Activated B cell treated with CpG ODN at 0.5 μM for 24 hours (primary cell): Measurements from ENCODE around the gene KRTAP5-2. TPM values are rescaled to one million over a fixed set of nuclear protein-coding genes. Genes with fewer than 3 reads are reported as not detected.

Experiments
- ATAC-seq: fragments of 200-7000 bp; cut with Tn5 transposase; one replicate; pipeline ENCODE4 v1.10.0; 2021; ENCODE audit warnings: low read depth, mild to moderate bottlenecking, moderate library complexity
- CTCF ChIA-PET: fragments of 350-600 bp; sonication (Branson Sonifier 250); formaldehyde crosslinking; loops from one replicate; lab custom pipeline; 2021; ENCODE audit warnings: antibody characterized with exemption; lab: Charles Lee
- POLR2A ChIA-PET: fragments of 350-600 bp; sonication (Branson Sonifier 250); formaldehyde crosslinking; loops from one replicate; lab custom pipeline; 2021; ENCODE audit warnings: antibody characterized with exemption; lab: Charles Lee
- DNase-seq: peaks from one replicate; pipeline ENCODE4 v3.0.0; 2022
- H3K27ac Mint-ChIP-seq: one replicate; pipeline ENCODE4 v1.8.0; 2020; ENCODE audit warnings: mixed read lengths
- H3K27me3 Mint-ChIP-seq: one replicate; pipeline ENCODE4 v1.8.0; 2021; ENCODE audit warnings: mixed read lengths
- H3K36me3 Mint-ChIP-seq: one replicate; pipeline ENCODE4 v1.8.0; 2021; ENCODE audit warnings: low read depth, mixed read lengths
- H3K4me1 Mint-ChIP-seq: one replicate; pipeline ENCODE4 v1.8.0; 2021; ENCODE audit warnings: mixed read lengths
- H3K4me3 Mint-ChIP-seq: one replicate; pipeline ENCODE4 v1.8.0; 2020; ENCODE audit warnings: mild to moderate bottlenecking, mixed read lengths
- H3K9me3 Mint-ChIP-seq: one replicate; pipeline ENCODE4 v1.8.0; 2020; ENCODE audit warnings: mixed read lengths
- intact Hi-C: fragments of 100-400 bp; cut with micrococcal nuclease; formaldehyde crosslinking; loops from one replicate; pipeline ENCODE4 v1.15.1; 2024
- total RNA-seq: library from RNA; stranded (reverse); gene quantifications from 2 replicates; pipeline ENCODE4 v1.2.3, GENCODE V29; 2022
- TF ChIP-seq, protein P1 (sequence below): fragments of 200-600 bp; IDR thresholded peaks from one replicate; pipeline ENCODE4 v1.8.0; 2022; ENCODE audit warnings: antibody characterized with exemption, mild to moderate bottlenecking

The KRTAP5-2 gene
- total RNA-seq, 1 donor from 2014 or later: not detected

GRCh38 chr11:1632053-1632714, 34.1 kb upstream of the KRTAP5-2 start:
- Mint-ChIP-seq H3K36me3 (no peaks in the 10 kb centered on the region), H3K9me3 (no peaks in the 10 kb centered on the region), H3K27ac (no peak overlapping the region), H3K4me3 (no peak overlapping the region), H3K4me1 (peaks cover 4% of the 10 kb centered on the region), H3K27me3 (peaks cover 29% of the 10 kb centered on the region)
- POLR2A ChIA-PET: no interaction called here
- no peak for ATAC-seq
- TF ChIP-seq, protein P1, sequence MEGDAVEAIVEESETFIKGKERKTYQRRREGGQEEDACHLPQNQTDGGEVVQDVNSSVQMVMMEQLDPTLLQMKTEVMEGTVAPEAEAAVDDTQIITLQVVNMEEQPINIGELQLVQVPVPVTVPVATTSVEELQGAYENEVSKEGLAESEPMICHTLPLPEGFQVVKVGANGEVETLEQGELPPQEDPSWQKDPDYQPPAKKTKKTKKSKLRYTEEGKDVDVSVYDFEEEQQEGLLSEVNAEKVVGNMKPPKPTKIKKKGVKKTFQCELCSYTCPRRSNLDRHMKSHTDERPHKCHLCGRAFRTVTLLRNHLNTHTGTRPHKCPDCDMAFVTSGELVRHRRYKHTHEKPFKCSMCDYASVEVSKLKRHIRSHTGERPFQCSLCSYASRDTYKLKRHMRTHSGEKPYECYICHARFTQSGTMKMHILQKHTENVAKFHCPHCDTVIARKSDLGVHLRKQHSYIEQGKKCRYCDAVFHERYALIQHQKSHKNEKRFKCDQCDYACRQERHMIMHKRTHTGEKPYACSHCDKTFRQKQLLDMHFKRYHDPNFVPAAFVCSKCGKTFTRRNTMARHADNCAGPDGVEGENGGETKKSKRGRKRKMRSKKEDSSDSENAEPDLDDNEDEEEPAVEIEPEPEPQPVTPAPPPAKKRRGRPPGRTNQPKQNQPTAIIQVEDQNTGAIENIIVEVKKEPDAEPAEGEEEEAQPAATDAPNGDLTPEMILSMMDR: no peak
- CTCF ChIA-PET: interaction anchor here (1.5 to 2.0 kb wide), 2 partner anchors 8 to 21 kb away, joined by 5 to 11 read pairs; no protein-coding TSS in a partner anchor
- DNase-seq: no peak
- intact Hi-C loops: no loop called here

GRCh38 chr11:1631066-1631568, 33.0 kb upstream of the KRTAP5-2 start:
- intact Hi-C loops: no loop called here
- no peaks in the 10 kb centered on the region for H3K36me3 Mint-ChIP-seq

DNA sequence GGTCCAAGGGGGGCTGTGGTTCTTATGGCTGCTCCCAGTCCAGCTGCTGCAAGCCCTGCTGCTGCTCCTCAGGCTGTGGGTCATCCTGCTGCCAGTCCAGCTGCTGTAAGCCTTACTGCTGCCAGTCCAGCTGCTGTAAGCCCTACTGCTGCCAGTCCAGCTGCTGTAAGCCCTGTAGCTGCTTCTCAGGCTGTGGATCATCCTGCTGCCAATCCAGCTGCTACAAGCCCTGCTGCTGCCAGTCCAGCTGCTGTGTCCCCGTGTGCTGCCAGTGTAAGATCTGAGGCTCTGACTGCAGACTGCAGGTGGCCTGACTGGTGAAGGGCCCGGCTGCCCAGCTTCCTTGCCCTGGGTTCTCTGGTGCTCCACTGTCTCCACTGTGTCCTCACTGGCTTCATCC, 32.2 kb upstream of the KRTAP5-2 start:
- Mint-ChIP-seq H3K36me3 (no peaks in the 10 kb centered on the region), H3K9me3 (no peaks in the 10 kb centered on the region), H3K4me1 (peaks cover 4% of the 10 kb centered on the region), H3K27me3 (peaks cover 28% of the 10 kb centered on the region), H3K4me3 (no peak overlapping the region), H3K27ac (no peak overlapping the region)
- TF ChIP-seq, protein P1: no peak
- CTCF ChIA-PET: interaction anchor here (1.2 to 2.0 kb wide), 2 partner anchors 10 to 56 kb away, joined by 3 to 11 read pairs; no protein-coding TSS in a partner anchor
- no peak for DNase-seq
- intact Hi-C loops: no loop called here
- POLR2A ChIA-PET: no interaction called here
- ATAC-seq: no peak

More at GRCh38 chr11:1631066-1631568, 33.0 kb upstream of the KRTAP5-2 start:
- ATAC-seq: no peak
- Mint-ChIP-seq H3K27ac (no peak overlapping the region), H3K27me3 (peaks cover 26% of the 10 kb centered on the region), H3K9me3 (no peaks in the 10 kb centered on the region), H3K4me1 (peaks cover 4% of the 10 kb centered on the region), H3K4me3 (no peak overlapping the region)
- ChIA-PET CTCF (interaction anchor here (1.2 to 2.0 kb wide), 3 partner anchors 9 to 57 kb away, joined by 3 to 11 read pairs (median 5); no protein-coding TSS in a partner anchor), POLR2A (no interaction called here)
- TF ChIP-seq, protein P1: no peak
- no peak for DNase-seq

DNA sequence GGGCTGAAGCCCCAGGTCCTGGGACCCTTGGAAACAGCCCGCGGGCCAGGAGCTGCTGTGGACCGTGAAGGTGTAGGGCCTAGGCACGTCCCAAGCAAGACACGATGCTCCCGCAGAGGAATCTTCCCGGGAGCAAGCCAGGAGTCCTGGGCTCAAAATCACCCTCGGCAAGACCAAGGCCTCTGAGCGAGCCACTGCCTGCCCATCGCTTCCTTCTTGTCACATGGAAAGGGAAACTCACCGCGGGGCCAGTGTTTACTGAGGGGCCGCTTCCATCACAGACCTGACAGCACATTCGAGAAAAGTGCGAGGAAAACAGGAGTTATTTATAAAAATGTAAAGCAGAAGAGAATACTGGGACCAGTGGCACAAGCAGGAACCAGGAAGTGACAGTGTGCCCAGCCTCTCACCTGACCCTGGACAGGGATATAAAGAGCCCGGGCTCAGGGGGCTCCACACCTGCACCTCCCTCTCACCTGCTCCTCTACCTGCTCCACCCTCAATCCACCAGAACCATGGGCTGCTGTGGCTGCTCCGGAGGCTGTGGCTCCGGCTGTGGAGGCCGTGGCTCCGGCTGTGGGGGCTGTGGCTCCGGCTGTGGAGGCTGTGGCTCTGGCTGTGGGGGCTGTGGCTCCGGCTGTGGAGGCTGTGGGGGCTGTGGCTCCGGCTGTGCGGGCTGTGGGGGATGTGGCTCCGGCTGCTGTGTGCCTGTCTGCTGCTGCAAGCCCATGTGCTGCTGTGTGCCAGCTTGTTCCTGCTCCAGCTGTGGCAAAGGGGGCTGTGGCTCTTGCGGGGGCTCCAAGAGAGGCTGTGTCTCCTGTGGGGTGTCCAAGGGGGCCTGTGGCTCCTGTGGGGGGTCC, 31.5 kb upstream of the KRTAP5-2 start, which contains the start of gene KRTAP5-5:
Gene KRTAP5-5, plus strand, starts transcription at position 450 of the 860 bp plus-strand sequence. Its CDS starts 66 bp downstream, at position 516.
- Mint-ChIP-seq H3K4me3 (no peak within 1 kb of the TSS), H3K4me1 (peaks cover 4% of the 10 kb centered on the region), H3K9me3 (no peaks in the 10 kb centered on the region), H3K27ac (no peak within 1 kb of the TSS), H3K27me3 (peaks cover 30% of the 10 kb centered on the region), H3K36me3 (no peaks in the 10 kb centered on the region)
- intact Hi-C loops: loop anchor here (2.0 kb wide), 1 partner anchor 83 kb away; no protein-coding TSS in a partner anchor
- TF ChIP-seq, protein P1: no peak
- ChIA-PET CTCF (interaction anchor here (0.9 kb wide), 1 partner anchor 80 kb away, joined by 3 read pairs; no protein-coding TSS in a partner anchor), POLR2A (interaction anchor here (0.6 kb wide), 1 partner anchor 8 kb away, joined by 6 read pairs; no protein-coding TSS in a partner anchor)
- ATAC-seq: no peak
- no peak for DNase-seq
